Measurements from ENCODE around the gene KRTAP16-1. TPM values are rescaled to one million over a fixed set of nuclear protein-coding genes. Genes with fewer than 3 reads are reported as not detected.

Gene KRTAP16-1
- total RNA-seq, 2 donors from 2014 or later, result not detected

DNA sequence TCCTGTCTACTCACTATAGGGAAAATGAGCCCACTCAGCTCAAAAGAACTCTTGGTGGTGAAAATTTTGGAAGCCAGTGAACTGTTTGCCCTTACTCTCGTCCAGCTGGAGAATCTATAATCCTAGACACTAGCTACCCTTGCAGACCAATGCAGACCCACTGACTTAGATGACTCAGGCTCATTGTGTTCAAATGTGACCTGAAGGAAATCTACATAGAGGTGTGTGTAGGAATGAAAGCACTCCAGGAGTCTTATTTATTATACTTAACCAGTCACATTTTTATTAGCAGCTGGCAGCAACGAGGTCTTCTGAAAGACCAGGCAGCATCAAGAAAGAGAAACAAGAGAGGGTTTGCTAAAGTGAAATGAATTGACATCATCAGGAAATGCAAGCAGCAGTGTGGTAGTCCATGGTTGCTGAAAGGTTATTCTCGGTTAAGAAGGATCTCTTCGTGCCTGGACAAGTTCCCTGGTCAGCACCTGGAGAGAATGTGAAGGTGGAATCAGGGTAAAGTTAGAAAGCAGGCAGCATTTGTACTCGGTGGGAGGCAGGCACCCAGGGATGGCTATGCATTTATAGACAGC, 7.8 kb downstream of the KRTAP16-1 start:
- H3K4me1 ChIP-seq (ENCODE audit: control insufficient read depth, insufficient read depth, low read length), result no peaks in the 10 kb centered on the region
- H3K27me3 ChIP-seq (ENCODE audit: control insufficient read depth, insufficient read depth, low read length, poor library complexity, severe bottlenecking), result no peaks in the 10 kb centered on the region
- Mint-ChIP-seq H3K9me3 (no peaks in the 10 kb centered on the region), H3K4me1 (no peaks in the 10 kb centered on the region), H3K36me3 (ENCODE audit: low read depth) (no peaks in the 10 kb centered on the region), H3K27me3 (ENCODE audit: insufficient read depth) (no peaks in the 10 kb centered on the region), H3K4me3 (no peak overlapping the region), H3K27ac (no peak overlapping the region)
- H3K9me3 ChIP-seq (ENCODE audit: control insufficient read depth, low read length), result no peaks in the 10 kb centered on the region
- WGBS, 2 experiments (ENCODE audit: insufficient coverage in 1 of 2, insufficient read length in 1 of 2), result 81 to 86% methylated on average over 5 of the region's 5 CpGs
- DNase-seq, result no peak
- H3K9ac ChIP-seq (ENCODE audit: extremely low read depth, low read length, poor library complexity, severe bottlenecking), result no peak overlapping the region
- no peak overlapping the region for H3K4me3 ChIP-seq (ENCODE audit: low read length)
- no peaks in the 10 kb centered on the region for H3K36me3 ChIP-seq (ENCODE audit: control insufficient read depth, insufficient read depth, low read length)
- H3K27ac ChIP-seq (ENCODE audit: low read depth, low read length), result no peak overlapping the region
- TF ChIP-seq, protein P1, sequence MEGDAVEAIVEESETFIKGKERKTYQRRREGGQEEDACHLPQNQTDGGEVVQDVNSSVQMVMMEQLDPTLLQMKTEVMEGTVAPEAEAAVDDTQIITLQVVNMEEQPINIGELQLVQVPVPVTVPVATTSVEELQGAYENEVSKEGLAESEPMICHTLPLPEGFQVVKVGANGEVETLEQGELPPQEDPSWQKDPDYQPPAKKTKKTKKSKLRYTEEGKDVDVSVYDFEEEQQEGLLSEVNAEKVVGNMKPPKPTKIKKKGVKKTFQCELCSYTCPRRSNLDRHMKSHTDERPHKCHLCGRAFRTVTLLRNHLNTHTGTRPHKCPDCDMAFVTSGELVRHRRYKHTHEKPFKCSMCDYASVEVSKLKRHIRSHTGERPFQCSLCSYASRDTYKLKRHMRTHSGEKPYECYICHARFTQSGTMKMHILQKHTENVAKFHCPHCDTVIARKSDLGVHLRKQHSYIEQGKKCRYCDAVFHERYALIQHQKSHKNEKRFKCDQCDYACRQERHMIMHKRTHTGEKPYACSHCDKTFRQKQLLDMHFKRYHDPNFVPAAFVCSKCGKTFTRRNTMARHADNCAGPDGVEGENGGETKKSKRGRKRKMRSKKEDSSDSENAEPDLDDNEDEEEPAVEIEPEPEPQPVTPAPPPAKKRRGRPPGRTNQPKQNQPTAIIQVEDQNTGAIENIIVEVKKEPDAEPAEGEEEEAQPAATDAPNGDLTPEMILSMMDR (conservative IDR thresholded peaks at IDR 0.05), result no peak

- Histone ChIP-seq H3K4me3 (ENCODE audit: low read length) (no peak overlapping the region), H3K9me3 (ENCODE audit: control insufficient read depth, low read length) (no peaks in the 10 kb centered on the region), H3K36me3 (ENCODE audit: control insufficient read depth, insufficient read depth, low read length) (no peaks in the 10 kb centered on the region), H3K27ac (ENCODE audit: low read depth, low read length) (no peak overlapping the region), H3K9ac (ENCODE audit: extremely low read depth, low read length, poor library complexity, severe bottlenecking) (no peak overlapping the region), H3K4me1 (ENCODE audit: control insufficient read depth, insufficient read depth, low read length) (no peaks in the 10 kb centered on the region), H3K27me3 (ENCODE audit: control insufficient read depth, insufficient read depth, low read length, poor library complexity, severe bottlenecking) (no peaks in the 10 kb centered on the region)
- DNase-seq, result no peak
- TF ChIP-seq, protein P1 (conservative IDR thresholded peaks at IDR 0.05), result no peak
- no peaks in the 10 kb centered on the region for H3K27me3 Mint-ChIP-seq (ENCODE audit: insufficient read depth)
- H3K9me3 Mint-ChIP-seq, result no peaks in the 10 kb centered on the region
- WGBS, 2 experiments (ENCODE audit: insufficient coverage in 1 of 2, insufficient read length in 1 of 2), result 87 to 89% methylated on average over 10 to 20 of the region's 20 CpGs
- no peaks in the 10 kb centered on the region for H3K36me3 Mint-ChIP-seq (ENCODE audit: low read depth)
- no peak overlapping the region for H3K27ac Mint-ChIP-seq
- H3K4me1 Mint-ChIP-seq, result no peaks in the 10 kb centered on the region
- H3K4me3 Mint-ChIP-seq, result no peak overlapping the region
These were observed 10.5 kb downstream of the KRTAP16-1 start for GRCh38 chr17:41298458-41299135.

DNA sequence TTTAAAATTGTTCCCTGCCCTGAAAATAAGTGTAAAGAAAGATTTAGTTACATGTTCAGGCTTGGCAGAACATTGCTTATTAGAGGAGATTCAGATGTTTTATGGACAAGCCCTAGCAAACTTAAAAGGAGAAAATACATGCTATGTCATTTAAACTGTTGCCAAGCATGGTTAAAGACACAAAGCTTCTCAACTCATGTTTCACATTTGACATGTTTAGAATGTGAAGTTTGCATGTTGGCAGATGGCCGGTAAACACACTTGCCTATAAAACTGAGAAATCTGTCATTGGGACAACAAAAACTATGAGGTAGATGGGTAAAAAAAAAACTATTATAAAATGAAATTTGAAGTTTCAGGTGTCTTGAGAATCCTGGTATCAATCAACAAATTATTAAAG, 12.3 kb downstream of the KRTAP16-1 start:
- H3K27ac Mint-ChIP-seq, result no peak overlapping the region
- H3K4me3 Mint-ChIP-seq, result no peak overlapping the region

More for the DNA sequence above, 12.3 kb downstream of the KRTAP16-1 start:
- Histone ChIP-seq H3K27ac (ENCODE audit: low read depth, low read length) (no peak overlapping the region), H3K4me1 (ENCODE audit: control insufficient read depth, insufficient read depth, low read length) (no peaks in the 10 kb centered on the region), H3K36me3 (ENCODE audit: control insufficient read depth, insufficient read depth, low read length) (no peaks in the 10 kb centered on the region), H3K4me3 (ENCODE audit: low read length) (no peak overlapping the region), H3K9me3 (ENCODE audit: control insufficient read depth, low read length) (no peaks in the 10 kb centered on the region), H3K9ac (ENCODE audit: extremely low read depth, low read length, poor library complexity, severe bottlenecking) (no peak overlapping the region), H3K27me3 (ENCODE audit: control insufficient read depth, insufficient read depth, low read length, poor library complexity, severe bottlenecking) (no peaks in the 10 kb centered on the region)
- TF ChIP-seq, protein P1 (conservative IDR thresholded peaks at IDR 0.05), result no peak
- Mint-ChIP-seq H3K4me1 (no peaks in the 10 kb centered on the region), H3K27me3 (ENCODE audit: insufficient read depth) (no peaks in the 10 kb centered on the region), H3K9me3 (no peaks in the 10 kb centered on the region), H3K36me3 (ENCODE audit: low read depth) (no peaks in the 10 kb centered on the region)
- DNase-seq, result no peak
- WGBS, 2 experiments (ENCODE audit: insufficient coverage in 1 of 2, insufficient read length in 1 of 2), result 83 to 90% methylated on average over 1 of the region's 1 CpG

All from endodermal cell (in vitro differentiated cells).